CMK (cell line): ENCODE data around the gene RNGTT.
"Not testable (repeated sequence)": the region's sequence is repeated elsewhere in the genome, so short reads cannot be mapped to it uniquely, and the experiment has no call there.

Source experiments
- DNase-seq: peaks from one replicate; pipeline ENCODE4 v3.0.0-alpha.2; 2010; ENCODE audit warnings: low read depth

The RNGTT gene

DNA sequence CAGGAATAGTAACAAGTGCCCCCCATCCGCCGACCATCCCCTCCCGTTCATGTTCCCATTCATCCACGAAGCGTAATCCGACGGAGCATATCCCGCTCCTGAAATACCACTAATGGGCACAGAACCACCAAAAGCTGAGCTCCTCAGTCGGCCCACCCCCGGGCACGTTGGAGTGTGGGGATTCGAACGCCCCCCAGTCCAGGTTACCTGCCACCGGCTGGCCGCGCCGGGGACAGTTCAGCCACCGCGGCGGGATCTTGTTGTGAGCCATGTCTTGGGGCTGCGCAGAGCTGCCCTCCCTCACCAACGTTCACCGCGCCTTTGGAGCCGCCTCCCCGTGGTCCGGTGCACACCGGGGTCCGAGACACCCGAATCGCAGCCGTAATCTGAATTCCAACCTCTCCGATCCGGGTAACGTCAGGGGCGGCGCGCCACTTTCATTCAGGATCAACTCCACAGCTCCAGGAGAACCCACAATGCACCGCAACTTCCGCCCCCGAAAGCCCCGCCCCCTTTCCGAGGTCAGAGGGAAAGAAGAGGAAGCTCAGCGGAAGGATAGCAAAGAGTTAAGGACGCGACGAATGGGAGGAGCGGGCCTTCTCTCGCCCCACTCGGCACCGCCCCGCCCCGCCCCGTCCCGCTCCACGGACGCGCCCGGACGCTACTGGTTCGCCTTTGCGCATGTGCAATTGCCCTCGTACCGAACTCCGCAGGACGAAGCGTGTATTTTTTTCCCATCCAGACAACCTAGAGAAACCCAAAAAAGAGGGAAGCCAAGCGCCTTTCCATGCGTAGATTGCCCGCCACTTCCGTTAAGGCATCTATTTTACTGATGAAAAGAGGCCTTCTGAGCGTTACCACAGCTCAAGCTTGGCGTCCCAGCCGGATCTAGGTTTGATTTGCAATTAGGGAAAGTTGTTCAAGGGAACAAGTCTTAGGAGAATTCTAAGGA, at the start of gene RNGTT:
Gene RNGTT (minus strand): TSS at position 480 of the 952 bp plus-strand sequence. CDS start 209 bp downstream, at position 271.
- DNase-seq = peak; percentile 88

DNA sequence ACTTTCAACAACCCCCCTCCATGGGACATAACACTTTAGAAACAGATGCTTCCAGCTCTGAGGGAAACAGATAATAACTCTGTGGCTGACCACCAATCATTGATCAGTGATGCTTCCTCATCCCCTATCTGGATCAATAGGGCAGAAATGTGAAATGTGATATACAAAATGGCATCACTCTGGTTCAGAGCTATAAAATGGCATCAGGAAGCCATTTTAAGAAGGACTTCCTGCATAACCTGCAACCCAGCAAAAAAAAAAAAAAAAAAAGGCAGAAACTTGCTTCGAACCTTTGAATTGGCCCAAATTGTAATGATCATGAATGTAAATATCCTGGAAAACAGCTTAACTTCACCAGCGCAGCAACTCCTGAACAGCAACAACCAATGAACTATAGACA, 48.0 kb upstream of the RNGTT start:
- no peak for DNase-seq

DNA sequence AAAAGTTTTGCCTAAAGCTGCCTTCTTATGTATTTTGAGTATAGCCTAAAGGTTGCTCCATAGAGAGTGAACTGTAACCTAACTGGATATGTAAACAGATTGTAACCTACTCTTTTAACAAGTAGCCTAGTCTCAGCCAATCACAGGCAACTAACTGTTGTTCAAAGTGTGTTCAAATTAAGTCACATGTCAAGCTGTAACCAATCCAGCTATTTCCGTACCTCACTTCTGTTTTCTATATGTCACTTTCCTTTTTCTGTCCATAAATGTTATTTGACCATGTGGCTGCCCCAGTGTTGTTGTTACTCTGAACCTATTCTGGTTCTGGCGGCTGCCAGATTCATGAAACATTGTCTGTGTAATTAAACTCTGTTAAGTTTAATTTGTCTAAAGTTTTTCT, 47.4 kb upstream of the RNGTT start:
- no peak for DNase-seq

DNA sequence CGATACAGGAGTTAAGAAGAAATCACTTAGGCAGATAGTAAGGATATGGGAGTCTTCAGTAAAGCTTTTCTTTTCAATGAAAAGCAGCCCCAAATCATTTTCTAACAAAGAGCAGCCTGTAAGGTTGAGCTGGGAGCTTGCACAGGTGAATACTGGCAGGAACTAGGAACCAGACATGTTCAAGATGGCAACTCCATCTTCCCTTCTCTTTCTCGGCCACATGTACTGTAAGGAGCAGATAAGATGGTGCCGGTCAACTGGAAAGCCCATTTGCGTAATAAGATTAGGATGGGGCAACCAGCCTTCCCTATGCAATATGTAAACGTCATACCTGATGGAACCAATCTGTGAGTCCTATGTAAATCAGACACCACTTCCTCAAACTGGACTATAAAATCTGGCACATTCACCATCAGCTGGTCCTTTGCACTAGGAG, 46.2 kb upstream of the RNGTT start:
- DNase-seq = peak; percentile 4

DNA sequence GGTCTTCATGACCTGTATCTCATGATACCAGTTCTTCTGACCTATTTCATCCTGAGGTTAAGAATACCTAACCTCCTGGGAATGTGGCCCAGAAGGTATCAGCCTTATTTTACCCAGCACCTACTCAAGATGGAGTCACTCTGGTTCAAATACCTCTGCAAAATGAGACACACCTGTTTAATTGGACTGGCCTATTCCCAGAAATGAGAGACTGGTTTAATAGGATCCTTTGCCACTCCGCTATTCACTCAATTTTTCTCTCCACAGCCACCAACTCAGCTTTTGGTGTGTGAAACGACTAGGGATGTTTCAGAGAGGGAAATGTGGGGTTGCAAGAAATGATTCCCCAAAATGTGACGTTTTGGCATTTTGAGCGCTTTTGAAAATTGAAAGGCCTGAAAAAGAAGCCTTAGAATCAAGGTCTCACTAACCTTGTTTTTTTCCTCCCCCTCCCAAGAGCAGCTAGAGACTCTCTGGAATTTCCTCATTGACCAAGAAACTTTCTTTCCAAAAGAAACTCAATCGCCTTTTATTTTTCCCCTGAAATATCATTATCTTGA, 45.5 kb upstream of the RNGTT start:
- DNase-seq = no peak

DNA sequence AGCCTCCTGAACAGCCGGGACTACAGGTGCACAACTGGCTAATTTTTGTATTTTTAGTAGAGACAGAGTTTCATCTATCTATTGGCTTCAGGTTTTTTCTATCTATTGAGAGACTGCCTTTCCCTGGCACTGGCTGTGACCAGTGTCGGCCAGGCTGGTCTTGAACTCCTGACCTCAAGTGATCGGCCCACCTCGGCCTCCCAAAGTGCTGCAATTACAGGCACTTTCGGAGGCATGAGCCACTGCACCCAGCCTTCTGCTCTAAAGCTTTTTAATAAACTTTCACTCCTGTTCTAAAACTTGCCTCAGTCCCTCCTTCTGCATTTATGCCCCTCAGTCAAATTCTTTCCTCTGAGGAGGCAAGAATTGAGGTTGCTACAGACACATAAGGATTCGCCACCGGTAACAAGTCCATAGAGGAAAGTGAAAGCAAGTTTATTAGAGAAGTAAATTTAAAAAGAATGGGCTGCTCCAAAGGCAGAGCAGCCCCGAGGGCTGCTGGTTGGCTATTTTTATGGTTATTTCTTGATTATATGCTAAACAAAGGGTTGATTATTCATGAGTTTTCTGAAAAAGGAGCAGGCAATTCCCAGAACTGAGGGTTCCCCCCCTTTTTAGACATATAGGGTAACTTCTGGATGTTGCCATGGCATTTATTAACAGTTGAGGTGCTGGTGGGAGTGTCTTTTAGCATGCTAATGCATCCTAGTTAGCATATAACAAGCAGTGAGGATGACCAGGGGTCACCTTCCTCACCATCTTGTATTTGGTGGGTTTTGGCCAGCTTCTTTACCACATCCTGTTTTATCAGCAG, 44.8 kb upstream of the RNGTT start:
- DNase-seq = no peak

DNA sequence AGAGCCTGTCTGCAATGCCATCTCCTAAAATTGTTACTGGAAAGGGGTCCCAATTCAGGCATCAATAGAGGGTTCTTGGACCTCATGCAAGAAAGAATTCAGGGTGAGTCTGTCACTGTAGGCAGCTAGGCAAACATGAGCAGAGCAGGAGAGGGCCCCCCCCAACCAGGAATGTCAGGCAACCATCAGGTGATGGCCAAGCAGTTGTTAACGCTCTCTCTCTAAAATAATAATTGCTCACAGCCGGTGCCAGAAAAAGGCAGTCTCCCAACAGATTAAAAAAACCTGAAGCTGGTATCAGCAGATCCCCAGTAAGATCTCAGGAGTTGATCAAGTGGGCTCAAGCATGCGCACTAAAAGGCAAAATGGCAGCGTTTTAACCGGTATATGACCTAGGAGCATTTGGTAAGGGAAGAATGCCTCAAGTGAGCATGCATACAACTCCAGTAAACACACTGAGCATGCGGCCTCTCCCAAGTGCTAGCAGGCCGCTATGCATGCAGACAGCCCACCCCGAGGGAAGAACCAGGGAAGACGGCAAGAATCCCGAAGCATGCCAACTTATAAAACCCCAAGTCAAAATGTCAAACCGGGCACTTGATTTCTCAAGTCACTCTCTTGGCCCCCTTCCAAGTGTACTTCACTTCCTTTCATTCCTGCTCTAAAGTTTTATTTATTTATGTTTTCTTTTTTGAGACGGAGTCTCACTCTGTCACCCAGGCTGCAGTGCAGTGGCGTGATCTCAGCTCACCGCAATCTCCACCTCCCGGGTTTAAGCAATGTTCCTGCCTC, 44.0 kb upstream of the RNGTT start:
- no peak for DNase-seq

DNA sequence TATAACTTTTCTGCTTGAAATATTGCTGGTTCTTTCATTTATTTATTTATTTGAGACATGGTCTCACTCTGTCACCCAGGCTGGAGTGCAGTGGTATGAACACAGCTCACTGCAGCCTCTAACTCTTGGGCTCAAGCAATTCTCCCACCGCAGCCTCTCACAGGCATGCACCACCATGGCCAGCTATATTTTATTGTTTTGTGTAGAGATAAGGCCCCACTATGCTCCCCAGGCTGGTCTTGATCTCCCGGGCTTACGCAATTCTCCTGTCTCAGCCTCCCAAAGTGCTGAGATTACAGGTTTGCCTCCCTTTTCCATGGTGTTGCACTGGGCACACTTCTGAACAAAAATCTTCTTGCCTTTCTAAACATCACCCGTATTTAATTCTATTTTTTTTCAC, 39.1 kb upstream of the RNGTT start:
- DNase-seq = no peak

DNA sequence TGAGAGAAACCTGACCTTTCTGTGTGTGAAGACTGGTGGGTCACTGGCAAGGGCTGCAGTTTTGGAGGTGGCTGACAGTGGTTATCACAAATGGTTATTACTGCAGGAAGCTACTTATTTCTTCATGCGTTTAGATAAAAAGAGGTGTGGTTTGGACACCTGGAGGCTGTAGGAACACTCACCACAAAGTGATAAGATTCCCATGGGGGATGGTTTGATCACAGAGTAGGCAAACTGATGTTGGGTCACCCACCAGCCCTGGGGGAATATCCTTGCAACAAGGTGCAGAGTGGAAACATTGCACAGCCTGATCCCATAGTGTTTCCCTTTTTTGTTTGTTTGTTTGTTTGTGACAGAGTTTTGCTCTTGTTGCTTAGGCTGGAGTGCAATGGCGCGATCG, 33.9 kb upstream of the RNGTT start:
- DNase-seq = no peak

DNA sequence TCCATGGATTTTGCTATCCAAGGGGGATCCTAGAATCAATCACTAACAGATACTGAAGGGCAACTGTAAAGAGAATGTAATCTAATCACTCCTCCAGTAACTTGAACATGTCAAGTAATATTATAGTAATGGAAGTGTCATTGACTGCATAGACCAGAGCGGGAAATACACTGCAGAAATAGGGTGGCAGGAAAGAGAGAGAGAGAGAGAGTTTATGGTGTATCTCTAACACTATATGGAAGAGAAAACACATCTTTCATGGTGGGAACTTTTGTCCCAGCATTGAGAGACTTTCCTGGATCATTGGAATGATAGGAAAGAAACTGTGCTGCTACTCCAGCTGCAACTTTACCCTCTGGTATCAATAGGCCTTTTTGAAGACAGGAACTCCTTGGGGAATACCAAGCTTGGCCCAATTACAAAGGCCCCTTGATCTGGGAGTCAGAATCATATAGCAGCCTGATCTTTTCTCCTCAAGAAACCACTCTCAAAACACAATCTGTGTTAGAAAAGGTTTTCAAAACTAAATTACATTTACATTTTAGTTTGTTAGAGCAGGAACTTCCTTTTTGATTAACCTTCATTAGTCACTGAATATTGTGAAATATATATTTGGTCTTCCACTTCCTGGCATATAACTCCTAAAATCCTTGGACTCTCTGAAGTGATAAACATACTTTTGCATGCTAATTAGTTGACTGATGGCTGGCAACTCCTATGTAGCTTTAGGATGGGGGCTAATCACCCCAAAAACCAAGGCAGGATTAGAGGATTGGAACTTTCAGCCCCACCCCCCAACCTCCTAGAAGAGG, 29.5 kb upstream of the RNGTT start:
- no peak for DNase-seq

DNA sequence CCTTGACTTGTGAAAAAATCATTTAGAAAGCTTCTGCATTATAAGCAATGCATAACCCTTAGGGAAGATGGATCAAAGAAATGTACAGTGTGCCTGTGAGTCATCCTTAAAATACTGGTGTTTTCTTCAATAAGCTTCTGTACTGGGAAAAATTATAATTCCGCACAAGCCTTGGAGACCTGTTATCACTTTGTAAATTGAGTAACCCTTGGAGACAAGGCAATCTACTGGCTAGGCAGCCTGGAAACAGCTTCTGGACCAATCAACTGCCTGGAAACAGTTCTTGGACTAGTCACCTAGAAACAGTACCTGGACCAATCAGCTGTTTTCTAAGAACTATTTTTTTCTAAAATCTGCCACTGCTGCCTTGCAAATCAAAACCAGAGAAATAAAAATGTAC, 25.8 kb upstream of the RNGTT start:
- no peak for DNase-seq

DNA sequence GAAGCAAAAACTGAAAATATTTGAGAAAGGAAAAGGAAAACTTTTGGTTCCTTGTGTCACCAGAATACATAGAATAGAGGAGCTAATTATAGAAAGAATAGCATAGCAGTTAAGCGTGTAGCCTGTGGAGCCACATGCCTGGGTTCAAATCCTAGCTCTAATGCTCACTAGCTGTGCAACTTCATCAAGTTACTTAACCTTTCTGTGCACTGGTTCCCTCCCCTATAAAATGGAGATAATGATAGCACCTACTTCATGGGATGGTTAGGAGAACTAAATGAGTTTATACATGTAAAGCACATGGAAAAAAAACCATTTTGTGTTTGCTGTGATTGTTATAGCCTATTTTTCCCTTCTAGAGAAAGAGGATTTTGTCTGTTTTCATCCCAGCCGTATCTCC, 24.5 kb upstream of the RNGTT start:
- DNase-seq = no peak

DNA sequence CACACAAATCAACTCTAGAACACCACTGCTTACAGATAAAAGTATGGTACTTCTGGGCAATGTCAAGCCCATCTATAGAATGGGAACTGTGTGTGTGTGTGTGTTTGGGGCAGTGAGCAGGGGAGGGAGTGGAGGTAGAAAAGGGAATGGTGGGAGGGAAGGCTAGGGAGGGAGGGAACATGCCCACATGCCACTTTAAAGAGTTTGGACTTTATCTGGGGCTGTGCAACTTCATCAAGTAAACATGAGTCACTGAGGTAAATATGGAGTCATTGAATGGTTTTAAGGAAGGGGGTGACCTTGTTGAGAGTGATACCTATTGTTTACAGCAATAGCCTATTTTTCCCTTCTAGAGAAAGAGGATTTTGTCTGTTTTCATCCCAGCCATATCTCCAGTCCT, 22.5 kb upstream of the RNGTT start:
- DNase-seq = no peak

DNA sequence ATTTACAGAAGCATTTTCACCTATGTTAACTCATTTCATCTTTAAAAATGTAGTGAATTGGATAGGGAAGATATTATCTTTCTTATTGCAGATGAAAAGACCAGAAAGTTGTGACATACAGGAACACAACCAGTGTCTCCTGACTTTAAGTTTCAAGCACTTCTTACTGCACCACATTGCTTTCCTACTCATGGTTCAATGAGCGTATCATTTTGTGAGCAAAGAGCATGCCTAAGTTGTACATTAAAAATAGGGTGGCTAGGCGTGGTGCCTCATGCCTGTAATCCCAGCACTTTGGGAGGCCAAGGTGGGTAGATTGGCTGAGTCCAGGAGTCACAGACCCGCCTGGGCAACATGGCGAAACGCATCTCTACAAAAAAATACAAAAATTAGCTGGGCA, 21.2 kb upstream of the RNGTT start:
- no peak for DNase-seq

DNA sequence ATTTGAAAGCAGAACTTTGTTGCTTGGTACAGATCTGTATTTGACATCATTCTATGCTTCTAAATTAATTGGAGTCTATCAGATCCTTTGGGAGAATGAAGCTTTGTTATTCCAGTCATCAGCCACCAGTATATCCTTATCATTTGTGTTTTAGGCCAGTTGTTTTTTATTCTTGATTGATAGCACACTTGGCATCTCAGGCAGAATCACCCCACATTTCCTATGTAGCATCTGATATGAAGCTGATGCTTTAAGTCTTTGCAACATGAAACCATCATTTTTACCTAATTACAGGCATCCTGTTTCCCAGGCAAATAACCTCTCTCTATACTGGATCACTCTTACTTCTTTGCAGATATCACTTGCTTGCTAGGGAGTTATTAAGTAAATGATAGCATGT, 20.7 kb upstream of the RNGTT start:
- no peak for DNase-seq

DNA sequence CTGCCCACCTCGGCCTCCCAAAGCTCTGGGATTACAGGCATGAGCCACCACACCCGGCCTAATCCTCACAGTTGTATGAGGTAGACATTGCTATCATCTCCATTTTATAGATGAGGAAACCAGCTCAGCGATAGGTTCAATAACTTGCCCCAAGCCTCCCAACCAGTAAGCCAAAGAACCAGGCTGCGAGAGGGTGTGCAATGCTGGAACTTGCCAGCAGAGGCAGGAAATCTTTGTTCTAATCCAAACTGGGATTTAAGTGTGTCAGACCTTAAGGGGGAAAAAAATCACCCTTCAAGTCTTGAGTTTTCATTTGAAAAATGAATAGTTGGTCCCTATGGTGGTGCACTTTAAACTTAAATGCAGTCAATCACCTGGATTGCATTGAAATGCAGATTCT, 20.1 kb upstream of the RNGTT start:
- DNase-seq = no peak

DNA sequence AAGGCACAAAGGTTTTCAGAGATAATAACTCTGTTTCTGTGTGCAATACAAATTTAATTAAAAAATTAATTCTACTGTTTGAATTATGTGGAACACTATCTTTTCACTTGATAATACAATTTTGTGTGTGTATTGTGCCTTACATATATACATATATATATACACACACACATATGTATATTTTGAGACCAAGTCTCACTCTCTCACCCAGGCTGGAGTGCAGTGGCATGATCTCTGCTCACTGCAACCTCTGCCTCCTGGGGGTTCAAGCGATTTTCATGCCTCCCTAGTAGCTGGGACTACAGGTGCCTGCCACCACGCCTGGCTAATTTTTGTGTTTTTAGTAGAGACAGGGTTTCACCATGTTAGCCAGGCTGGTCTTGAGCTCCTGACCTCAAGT, 19.7 kb upstream of the RNGTT start:
- DNase-seq = not testable (repeated sequence)

DNA sequence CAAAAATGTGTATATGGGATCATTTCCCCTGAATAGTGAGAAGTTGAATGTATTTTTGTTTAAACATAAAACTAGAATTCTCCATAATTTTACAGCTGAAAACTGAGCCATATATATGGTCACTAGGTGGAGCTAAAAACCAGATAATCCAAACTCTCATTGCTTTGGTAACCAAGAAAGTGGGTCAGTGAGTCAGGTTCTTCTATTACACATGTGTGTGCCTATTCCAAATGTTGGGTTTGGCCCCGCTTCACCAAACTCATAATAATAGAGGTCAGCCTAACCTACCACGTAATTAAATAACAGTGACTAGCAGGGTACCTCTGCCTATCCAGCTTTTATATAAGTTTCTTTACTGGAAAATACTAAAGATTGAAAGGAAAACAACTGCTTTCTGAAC, 19.3 kb upstream of the RNGTT start:
- DNase-seq = no peak

DNA sequence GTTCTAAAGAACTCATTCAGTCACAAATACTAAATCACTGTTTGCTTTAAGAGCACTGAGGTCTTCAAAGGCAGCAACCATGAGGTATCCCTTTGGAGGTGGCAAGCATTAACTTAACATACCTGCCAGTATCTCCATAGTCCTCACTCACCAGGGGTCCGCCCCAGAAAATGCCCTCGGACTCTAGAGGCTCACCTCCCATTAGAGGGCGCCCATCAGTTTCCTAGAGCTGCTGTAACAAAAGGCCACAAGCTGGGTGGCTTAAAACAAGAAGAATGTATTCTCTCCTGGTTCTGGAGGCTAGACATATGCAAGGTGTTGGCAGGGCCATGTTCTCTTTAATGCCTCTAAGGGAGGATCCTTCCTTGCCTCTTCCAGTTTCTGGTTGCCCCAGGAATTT, 12.0 kb upstream of the RNGTT start:
- no peak for DNase-seq

DNA sequence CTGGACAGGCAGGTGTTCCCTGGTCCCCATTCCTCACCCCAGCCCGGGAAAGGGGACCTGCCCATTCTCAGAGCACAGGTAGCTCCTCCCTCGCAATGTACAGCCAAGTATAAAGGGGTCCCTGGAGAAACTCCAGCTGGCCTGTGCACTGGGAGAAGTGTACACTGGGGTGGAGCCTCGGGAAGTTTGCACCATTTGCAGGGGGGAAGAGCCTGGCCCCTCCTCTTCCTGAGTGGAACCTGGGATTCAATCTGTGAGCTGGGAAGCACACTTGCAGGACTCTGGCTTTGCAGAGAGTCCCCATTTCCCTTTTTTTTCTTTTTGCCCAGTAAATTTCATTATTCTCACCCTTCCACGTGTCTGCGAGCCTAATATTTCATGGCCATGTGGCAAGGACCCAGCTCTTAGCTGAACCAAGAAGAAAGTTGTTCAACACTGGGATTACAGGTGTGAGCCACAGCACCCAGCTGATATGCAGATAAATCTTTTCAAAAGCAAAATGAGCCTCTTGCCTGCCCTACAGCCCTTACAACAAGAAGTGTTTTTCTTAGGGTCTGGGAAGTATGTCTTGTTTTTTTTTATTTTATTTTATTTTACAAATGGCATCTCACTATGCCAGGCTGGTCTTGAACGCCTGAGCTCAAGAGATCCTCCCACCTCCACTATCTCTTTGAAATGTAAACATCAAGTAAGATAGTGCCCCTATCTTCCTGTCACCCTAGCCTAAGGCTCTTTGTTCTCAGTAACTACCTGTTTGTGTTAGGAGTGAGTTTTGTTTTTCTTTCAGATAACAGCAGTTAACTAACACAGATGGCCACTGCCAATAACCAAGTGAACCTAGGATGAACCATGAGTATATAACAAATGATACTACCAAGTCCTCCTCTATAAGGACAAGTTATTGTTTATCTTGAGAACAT, 9.3 kb upstream of the RNGTT start:
- no peak for DNase-seq
